C4-2B (cell line): Measurements from ENCODE around the gene ACAN.

Experiments
- CTCF ChIP-seq: fragments of 450-650 bp; conservative IDR thresholded peaks from 2 replicates; pipeline ENCODE4 v1.5.1; 2017; ENCODE audit warnings: mild to moderate bottlenecking
- ZFX ChIP-seq: fragments of 450-650 bp; IDR thresholded peaks from 2 replicates; pipeline ENCODE4 v1.6.1; 2017

- TF ChIP-seq CTCF (no peak), ZFX (no peak)
Observed at GRCh38 chr15:88788036-88788435, 15.2 kb upstream of the ACAN start.
